H1 (cell line): Measurements from ENCODE around the gene FNDC3A. TPM values are rescaled to one million over a fixed set of nuclear protein-coding genes. Genes with fewer than 3 reads are reported as not detected.

Experiments
- CTCF ChIA-PET: fragments of 300-600 bp; sonication (Branson Sonifier 250); formaldehyde crosslinking; loops from one replicate; lab custom pipeline; 2021; ENCODE audit not compliant: partially characterized antibody; lab: Charles Lee
- POLR2A ChIA-PET: fragments of 300-600 bp; sonication (Branson Sonifier 250); formaldehyde crosslinking; loops from one replicate; lab custom pipeline; 2021; ENCODE audit warnings: inconsistent platforms; ENCODE audit not compliant: partially characterized antibody; lab: Charles Lee
- DNase-seq, 2 experiments: peaks; one replicate each; pipeline versions ENCODE4 v3.0.0 to v3.0.0-alpha.2; 2010 to 2022; ENCODE audit warnings: low spot score in 2 of 2, low read depth in 1 of 2, mixed read lengths in 1 of 2
- FAIRE-seq: peaks from 2 replicates; lab custom pipeline; 2011; peaks lifted over from hg19 to GRCh38; lab: Jason Lieb, UNC
- H2AFZ ChIP-seq: 2 replicates; pipeline ENCODE4 v1.8.1; 2012; ENCODE audit warnings: low read length, inconsistent platforms
- H2AK5ac ChIP-seq: 2 replicates; pipeline ENCODE4 v1.6.1; 2013; ENCODE audit warnings: low read depth, low read length
- H2BK120ac ChIP-seq: replicated peaks from 2 replicates; pipeline ENCODE3; 2013; ENCODE audit warnings: low read depth, low read length, inconsistent platforms
- H2BK12ac ChIP-seq: 2 replicates; pipeline ENCODE4 v1.6.1; 2013; ENCODE audit warnings: low read depth, low read length
- H2BK15ac ChIP-seq: 2 replicates; pipeline ENCODE4 v1.6.1; 2013; ENCODE audit warnings: low read length
- H2BK20ac ChIP-seq: 2 replicates; pipeline ENCODE4 v1.6.1; 2013; ENCODE audit warnings: low read length
- H2BK5ac ChIP-seq: 2 replicates; pipeline ENCODE4 v1.6.1; 2013; ENCODE audit warnings: low read depth, low read length
- H3K14ac ChIP-seq: 2 replicates; pipeline ENCODE4 v1.6.1; 2013; ENCODE audit warnings: inconsistent platforms; ENCODE audit not compliant: insufficient read length
- H3K18ac ChIP-seq: 2 replicates; pipeline ENCODE4 v1.6.1; 2013; ENCODE audit warnings: low read length; ENCODE audit errors: extremely low read depth
- H3K23ac ChIP-seq: 2 replicates; pipeline ENCODE4 v1.6.1; 2013; ENCODE audit warnings: inconsistent platforms; ENCODE audit not compliant: insufficient read length
- H3K23me2 ChIP-seq: 2 replicates; pipeline ENCODE4 v1.6.1; 2013; ENCODE audit warnings: low read depth, low read length
- H3K27ac ChIP-seq: 2 replicates; pipeline ENCODE4 v1.6.1; 2011; ENCODE audit warnings: low read depth, low read length, inconsistent platforms
- H3K27me3 ChIP-seq, 4 experiments: replicated peaks in 1 of 4; 1 replicate in 1 of 4; 2 replicates in 3 of 4; pipeline versions ENCODE4 v1.6.1 to v1.8.1; 2011 to 2013; ENCODE audit warnings: low read length in 3 of 4, mild to moderate bottlenecking in 3 of 4, inconsistent platforms in 2 of 4, mixed read lengths in 2 of 4, moderate library complexity in 1 of 4; ENCODE audit not compliant: control insufficient read depth in 3 of 4, insufficient read depth in 3 of 4; ENCODE audit errors: extremely low read depth in 1 of 4
- H3K36me3 ChIP-seq, 4 experiments: 2 replicates each; pipeline versions ENCODE4 v1.6.1 to v1.8.1; 2011 to 2013; ENCODE audit warnings: mild to moderate bottlenecking in 4 of 4, low read length in 3 of 4, moderate library complexity in 2 of 4, control low read depth in 1 of 4, inconsistent platforms in 1 of 4; ENCODE audit not compliant: insufficient read depth in 4 of 4, control insufficient read depth in 2 of 4
- H3K4ac ChIP-seq: replicated peaks from 2 replicates; pipeline ENCODE3; 2013; ENCODE audit warnings: low read length, low read depth, mixed read lengths, inconsistent platforms; ENCODE audit not compliant: insufficient read length
- H3K4me1 ChIP-seq, 4 experiments: replicated peaks in 1 of 4; 1 replicate in 1 of 4; 2 replicates in 3 of 4; pipeline versions ENCODE4 v1.6.1 to v1.8.1; 2011 to 2013; ENCODE audit warnings: low read length in 3 of 4, inconsistent platforms in 2 of 4, mixed read lengths in 1 of 4; ENCODE audit not compliant: insufficient read depth in 4 of 4, control insufficient read depth in 3 of 4
- H3K4me2 ChIP-seq, 2 experiments: 2 replicates each; pipeline versions ENCODE4 v1.6.1 to v1.8.1; 2011 to 2013; ENCODE audit warnings: low read depth in 2 of 2, low read length in 2 of 2, control low read depth in 1 of 2, inconsistent platforms in 1 of 2, mild to moderate bottlenecking in 1 of 2; ENCODE audit not compliant: insufficient read depth in 1 of 2
- H3K4me3 ChIP-seq, 4 experiments: fragments of 200-600, 300-600 bp in 1 of 4; sonication (generic), shearing (Covaris generic), sonication (Bioruptor Twin) in 1 of 4; 2 replicates each; pipeline versions ENCODE4 v1.5.1 to v1.8.1; 2011 to 2016; ENCODE audit warnings: low read length in 4 of 4, low read depth in 3 of 4, control low read depth in 2 of 4, inconsistent platforms in 2 of 4, mild to moderate bottlenecking in 2 of 4, mixed read lengths in 1 of 4, moderate library complexity in 1 of 4; ENCODE audit not compliant: insufficient read depth in 2 of 4; ENCODE audit errors: extremely low read depth in 1 of 4
- H3K56ac ChIP-seq: replicated peaks from 2 replicates; pipeline ENCODE3; 2013; ENCODE audit warnings: low read depth, mild to moderate bottlenecking, mixed read lengths, low read length, inconsistent platforms; ENCODE audit not compliant: insufficient read length
- H3K79me1 ChIP-seq: 2 replicates; pipeline ENCODE4 v1.6.1; 2013; ENCODE audit warnings: low read depth, low read length, control low read depth
- H3K79me2 ChIP-seq, 2 experiments: 2 replicates each; pipeline versions ENCODE4 v1.6.1 to v1.8.1; 2012 to 2013; ENCODE audit warnings: low read length in 2 of 2, mild to moderate bottlenecking in 2 of 2, inconsistent platforms in 1 of 2; ENCODE audit not compliant: insufficient read depth in 2 of 2, control insufficient read depth in 1 of 2
- H3K9ac ChIP-seq, 4 experiments: replicated peaks in 1 of 4; 1 replicate in 1 of 4; 2 replicates in 3 of 4; pipeline versions ENCODE4 v1.6.1 to v1.8.1; 2011 to 2013; ENCODE audit warnings: low read depth in 3 of 4, low read length in 3 of 4, control low read depth in 2 of 4, mild to moderate bottlenecking in 2 of 4, moderate library complexity in 2 of 4, inconsistent platforms in 1 of 4; ENCODE audit errors: extremely low read depth in 1 of 4
- H3K9me3 ChIP-seq, 2 experiments: 2 replicates each; pipeline versions ENCODE4 v1.6.1 to v1.8.1; 2012 to 2013; ENCODE audit warnings: mild to moderate bottlenecking in 2 of 2, moderate library complexity in 2 of 2, control low read depth in 1 of 2, inconsistent platforms in 1 of 2, low read depth in 1 of 2, low read length in 1 of 2, mixed read lengths in 1 of 2; ENCODE audit not compliant: insufficient read depth in 2 of 2
- H4K20me1 ChIP-seq, 2 experiments: replicated peaks in 1 of 2; 2 replicates each; pipeline versions ENCODE3 to v1.8.1; 2011 to 2013; ENCODE audit warnings: inconsistent platforms in 2 of 2, low read length in 2 of 2, mild to moderate bottlenecking in 1 of 2; ENCODE audit not compliant: insufficient read depth in 2 of 2, control insufficient read depth in 1 of 2
- H4K5ac ChIP-seq: 2 replicates; pipeline ENCODE4 v1.6.1; 2013; ENCODE audit warnings: low read length, low read depth, mixed read lengths, inconsistent platforms; ENCODE audit not compliant: insufficient read length
- H4K8ac ChIP-seq: 2 replicates; pipeline ENCODE4 v1.8.0; 2013; ENCODE audit warnings: mild to moderate bottlenecking, moderate library complexity, low read length, inconsistent platforms; ENCODE audit not compliant: insufficient read depth; ENCODE audit errors: extremely low read depth
- H4K91ac ChIP-seq: replicated peaks from 2 replicates; pipeline ENCODE3; 2013; ENCODE audit warnings: low read length, mixed read lengths, inconsistent platforms; ENCODE audit not compliant: insufficient read length
- ATF3 ChIP-seq: IDR thresholded peaks from 2 replicates; pipeline ENCODE4 v1.6.1; 2011; ENCODE audit warnings: low read depth, mild to moderate bottlenecking, low read length; ENCODE audit not compliant: insufficient read depth
- EP300 ChIP-seq, 2 experiments: IDR thresholded peaks; 1 replicate in 1 of 2; 2 replicates in 1 of 2; pipeline ENCODE4 v1.6.1; 2011 to 2012; ENCODE audit warnings: low read depth in 2 of 2, low read length in 2 of 2, mild to moderate bottlenecking in 2 of 2, borderline replicate concordance in 1 of 2, inconsistent platforms in 1 of 2, moderate library complexity in 1 of 2
- HDAC2 ChIP-seq, 2 experiments: fragments of 300-600 bp in 1 of 2; sonication (generic) in 1 of 2; IDR thresholded peaks; 2 replicates each; pipeline ENCODE4 v1.6.1; 2011 to 2012; ENCODE audit warnings: low read depth in 2 of 2, low read length in 2 of 2, mild to moderate bottlenecking in 2 of 2, moderate library complexity in 2 of 2, borderline replicate concordance in 1 of 2, inconsistent platforms in 1 of 2
- RXRA ChIP-seq: IDR thresholded peaks from 2 replicates; pipeline ENCODE4 v1.6.1; 2011; ENCODE audit warnings: low read depth, mild to moderate bottlenecking, low read length, moderate library complexity; ENCODE audit not compliant: insufficient read depth
- WGBS, 2 experiments: shearing (Covaris generic) in 1 of 2; methylation state at CpG; one replicate each; pipeline versions ENCODE4 v1.1.6 to v1.1.7; 2013 to 2015; ENCODE audit warnings: low lambda C conversion rate in 2 of 2, mixed read lengths in 2 of 2, inconsistent platforms in 1 of 2, low coverage in 1 of 2, missing lambda C conversion rate in 1 of 2; ENCODE audit not compliant: insufficient replicate concordance in 2 of 2, insufficient coverage in 1 of 2, insufficient read length in 1 of 2; ENCODE audit errors: extremely low coverage in 1 of 2, missing lambda C conversion rate in 1 of 2; 5-methylcytosine and 5-hydroxymethylcytosine counted together
- polyA plus RNA-seq, 7 experiments: library from polyadenylated mRNA; depleted of rRNA in 3 of 7; stranded (reverse) in 5 of 7; unstranded in 2 of 7; fragments of >200 nt in 5 of 7; fragments of 200-250 nt in 2 of 7; gene quantifications; 1 replicate in 5 of 7; 2 replicates in 1 of 7; 4 replicates in 1 of 7; pipeline versions ENCODE4 v1.2.1 to v1.2.3, GENCODE V29; 2011 to 2013; ENCODE audit warnings: missing spikeins in 2 of 7, mixed read lengths in 2 of 7
- total RNA-seq: library from RNA; stranded (reverse); fragmentation: NEBNext Ultra II Directional; extraction: Animal tissue kit (Norgen Biotek cat#: 25700); gene quantifications from 2 replicates; pipeline ENCODE4 v1.2.1, GENCODE V29; 2021

Gene FNDC3A
- total and polyA plus RNA-seq, 2 of the 8 experiments (the other 6 are each of a cell fraction or from before 2014, with no cell fraction given): 14.6 to 26.0 TPM

DNA sequence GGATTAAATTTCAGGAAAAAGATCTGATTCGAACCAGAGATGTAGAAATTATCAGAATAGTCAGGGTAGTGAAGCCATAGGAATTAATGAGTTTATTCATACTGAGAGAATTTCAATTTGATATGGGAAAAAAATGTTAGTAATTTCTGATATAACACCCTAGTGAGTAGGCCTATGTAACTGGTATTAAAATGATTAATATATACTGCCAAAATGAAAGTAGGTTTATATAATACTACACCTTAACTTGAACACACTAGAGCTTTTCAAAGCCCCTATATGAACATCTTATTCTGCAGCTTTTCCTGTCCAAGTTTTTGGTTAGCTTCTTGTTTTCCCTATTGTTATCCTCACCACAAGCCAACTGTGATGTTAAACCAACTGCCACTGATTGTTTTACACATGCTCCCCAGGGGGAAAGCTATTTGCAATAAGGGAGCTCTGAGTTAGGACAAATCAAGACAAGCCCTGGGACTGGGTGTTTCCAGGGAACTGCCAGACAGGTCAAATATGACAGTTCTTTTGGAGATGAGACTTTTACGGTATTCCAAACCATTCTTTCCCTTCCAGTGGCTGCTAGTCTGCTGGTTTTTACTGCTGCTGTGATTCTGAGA, 45.3 kb downstream of the FNDC3A start:
- H3K36me3 ChIP-seq: peaks cover 0 to 12% (median 0%) of the 10 kb centered on the region in 4 experiments; a peak in 1 of 8 replicates
- no peaks in the 10 kb centered on the region for H3K23me2 ChIP-seq
- no peak overlapping the region for H3K4ac ChIP-seq
- H3K27ac ChIP-seq: no peak overlapping the region
- peaks cover 0 to 11% of the 10 kb centered on the region in 2 experiments; a peak in 2 of 4 replicates for H3K79me2 ChIP-seq
- peaks cover 0 to 16% (median 6%) of the 10 kb centered on the region in 4 experiments; a peak in 6 of 7 replicates for H3K4me1 ChIP-seq
- H2AK5ac ChIP-seq: no peak overlapping the region
- FAIRE-seq (peak; percentile 90), DNase-seq (peak in 1 of 2 experiments; percentile 19)
- H3K9ac ChIP-seq: no peak overlapping the region
- H2AFZ ChIP-seq: no peak overlapping the region
- H4K91ac ChIP-seq: no peak overlapping the region
- no peak overlapping the region for H2BK20ac ChIP-seq
- no peaks in the 10 kb centered on the region for H3K79me1 ChIP-seq
- no peak overlapping the region for H2BK5ac ChIP-seq
- H4K8ac ChIP-seq: no peak overlapping the region
- H2BK120ac ChIP-seq: no peak overlapping the region
- H4K20me1 ChIP-seq: no peaks in the 10 kb centered on the region
- peak overlapping the region; percentile 45 to 63; a peak in 3 of 4 replicates for H3K4me2 ChIP-seq
- peak overlapping the region in 3 of 4 experiments; percentile 4 to 39 (median 10); a peak in 3 of 8 replicates for H3K4me3 ChIP-seq
- no peak overlapping the region for H3K14ac ChIP-seq
- H3K56ac ChIP-seq: no peak overlapping the region
- no peak overlapping the region for H3K18ac ChIP-seq
- WGBS, 2 experiments: 79% methylated on average over 2 of the region's 2 CpGs; no CpG with 5 or more reads in 1 of the 2 experiments
- ChIA-PET POLR2A (interaction anchor here (0.6 to 1.9 kb wide), 4 partner anchors 42 to 195 kb away, joined by 3 to 5 read pairs (median 4); partner anchors contain the start of gene FNDC3A), CTCF (interaction anchor here (0.9 kb wide), 1 partner anchor 13 kb away, joined by 3 read pairs; no protein-coding TSS in a partner anchor)
- H3K9me3 ChIP-seq: peaks cover 0 to 10% of the 10 kb centered on the region in 2 experiments; a peak in 1 of 4 replicates
- H4K5ac ChIP-seq: peak overlapping the region; percentile 40
- no peak overlapping the region for H2BK15ac ChIP-seq
- H3K23ac ChIP-seq: no peak overlapping the region
- H2BK12ac ChIP-seq: no peak overlapping the region
- H3K27me3 ChIP-seq: no peaks in the 10 kb centered on the region
- TF ChIP-seq EP300 (IDR thresholded peaks at IDR 0.05; ENCODE audit: borderline replicate concordance in 1 of 2, low read depth in 2 of 2, low read length in 2 of 2): peak in 1 of 2 experiments; percentile 71; a peak in 1 of 3 replicates
- TF ChIP-seq RXRA: no peak
- TF ChIP-seq ATF3: no peak
- TF ChIP-seq HDAC2 (IDR thresholded peaks at IDR 0.05; ENCODE audit: borderline replicate concordance in 1 of 2, low read depth in 2 of 2, low read length in 2 of 2): peak in 1 of 2 experiments; percentile 81; a peak in 1 of 4 replicates
